ACC112 (cell line): ENCODE results near the gene PRKN.

Source experiments
- H2AFZ ChIP-seq: fragments of 200-600 bp; sonication (generic); one replicate; pipeline ENCODE4 v1.6.0; 2017; ENCODE audit warnings: antibody characterized with exemption, low read length; ENCODE audit not compliant: unreplicated experiment
- H3K27ac ChIP-seq: fragments of 200-600 bp; sonication (generic); 2 replicates; pipeline ENCODE4 v1.5.1; 2014; ENCODE audit warnings: low read depth, mild to moderate bottlenecking, antibody characterized with exemption, low read length, moderate library complexity
- H3K27me3 ChIP-seq: fragments of 200-600 bp; sonication (generic); 2 replicates; pipeline ENCODE4 v1.6.1; 2014; ENCODE audit warnings: mild to moderate bottlenecking, antibody characterized with exemption, low read length, moderate library complexity, mixed read lengths; ENCODE audit not compliant: insufficient read depth
- H3K36me3 ChIP-seq: fragments of 200-600 bp; sonication (generic); 2 replicates; pipeline ENCODE4 v1.6.1; 2016; ENCODE audit warnings: mild to moderate bottlenecking, antibody characterized with exemption, low read length, moderate library complexity, mixed read lengths; ENCODE audit not compliant: insufficient read depth
- H3K4me1 ChIP-seq: fragments of 200-600 bp; sonication (generic); one replicate; pipeline ENCODE4 v1.6.1; 2016; ENCODE audit warnings: low read length, mixed read lengths; ENCODE audit not compliant: insufficient read depth, unreplicated experiment, control insufficient read depth
- H3K4me3 ChIP-seq: fragments of 200-600 bp; sonication (generic); 2 replicates; pipeline ENCODE4 v1.5.1; 2014; ENCODE audit warnings: mild to moderate bottlenecking, low read depth, low read length
- H3K79me2 ChIP-seq: fragments of 200-600 bp; sonication (generic); one replicate; pipeline ENCODE4 v1.6.0; 2016; ENCODE audit warnings: low read length; ENCODE audit not compliant: control insufficient read depth, unreplicated experiment, insufficient read depth

PRKN gene

GRCh38 chr6:162332365-162332764 is 395.2 kb downstream of the PRKN start:
- Histone ChIP-seq H2AFZ (no peak overlapping the region), H3K4me3 (no peak overlapping the region), H3K4me1 (no peaks in the 10 kb centered on the region), H3K27ac (no peak overlapping the region), H3K27me3 (no peaks in the 10 kb centered on the region), H3K36me3 (no peaks in the 10 kb centered on the region), H3K79me2 (no peaks in the 10 kb centered on the region)

GRCh38 chr6:162331911-162332310 is 395.7 kb downstream of the PRKN start:
- Histone ChIP-seq H3K36me3 (no peaks in the 10 kb centered on the region), H3K27me3 (no peaks in the 10 kb centered on the region), H3K4me1 (no peaks in the 10 kb centered on the region), H3K4me3 (no peak overlapping the region), H2AFZ (no peak overlapping the region), H3K27ac (no peak overlapping the region), H3K79me2 (no peaks in the 10 kb centered on the region)

GRCh38 chr6:162325826-162326225 is 401.7 kb downstream of the PRKN start:
- Histone ChIP-seq H3K4me1 (no peaks in the 10 kb centered on the region), H3K27me3 (no peaks in the 10 kb centered on the region), H3K79me2 (no peaks in the 10 kb centered on the region), H3K36me3 (no peaks in the 10 kb centered on the region), H2AFZ (no peak overlapping the region), H3K4me3 (no peak overlapping the region), H3K27ac (no peak overlapping the region)

- no peaks in the 10 kb centered on the region for H3K36me3 ChIP-seq
- no peaks in the 10 kb centered on the region for H3K4me1 ChIP-seq
- H3K79me2 ChIP-seq: no peaks in the 10 kb centered on the region
- H3K27ac ChIP-seq: no peak overlapping the region
- no peak overlapping the region for H3K4me3 ChIP-seq
- H2AFZ ChIP-seq: no peak overlapping the region
- H3K27me3 ChIP-seq: no peaks in the 10 kb centered on the region
Measured at GRCh38 chr6:162325051-162325450, 402.5 kb downstream of the PRKN start.

- Histone ChIP-seq H3K79me2 (no peaks in the 10 kb centered on the region), H3K4me3 (no peak overlapping the region)
Measured at GRCh38 chr6:162315291-162315690, 412.3 kb downstream of the PRKN start.

GRCh38 chr6:162313922-162314660 is 413.5 kb downstream of the PRKN start:
- no peaks in the 10 kb centered on the region for H3K4me1 ChIP-seq

More at GRCh38 chr6:162315291-162315690, 412.3 kb downstream of the PRKN start:
- no peak overlapping the region for H3K27ac ChIP-seq
- no peak overlapping the region for H2AFZ ChIP-seq
- no peaks in the 10 kb centered on the region for H3K4me1 ChIP-seq
- no peaks in the 10 kb centered on the region for H3K27me3 ChIP-seq
- H3K36me3 ChIP-seq: no peaks in the 10 kb centered on the region

GRCh38 chr6:162307865-162308264 is 419.7 kb downstream of the PRKN start:
- Histone ChIP-seq H3K79me2 (no peaks in the 10 kb centered on the region), H3K36me3 (no peaks in the 10 kb centered on the region), H3K27ac (no peak overlapping the region), H3K4me1 (no peaks in the 10 kb centered on the region), H2AFZ (no peak overlapping the region), H3K27me3 (no peaks in the 10 kb centered on the region), H3K4me3 (no peak overlapping the region)

More at GRCh38 chr6:162313922-162314660, 413.5 kb downstream of the PRKN start:
- Histone ChIP-seq H3K36me3 (no peaks in the 10 kb centered on the region), H3K4me3 (no peak overlapping the region), H3K27ac (no peak overlapping the region), H3K79me2 (no peaks in the 10 kb centered on the region), H2AFZ (no peak overlapping the region), H3K27me3 (no peaks in the 10 kb centered on the region)

- Histone ChIP-seq H2AFZ (no peak overlapping the region), H3K4me3 (no peak overlapping the region), H3K4me1 (no peaks in the 10 kb centered on the region), H3K36me3 (no peaks in the 10 kb centered on the region), H3K79me2 (no peaks in the 10 kb centered on the region), H3K27ac (no peak overlapping the region), H3K27me3 (no peaks in the 10 kb centered on the region)
Measured at GRCh38 chr6:162306616-162307015, 420.9 kb downstream of the PRKN start.

GRCh38 chr6:162301128-162301527 is 426.4 kb downstream of the PRKN start:
- no peak overlapping the region for H3K27ac ChIP-seq
- no peaks in the 10 kb centered on the region for H3K27me3 ChIP-seq
- H3K4me1 ChIP-seq: no peaks in the 10 kb centered on the region
- no peaks in the 10 kb centered on the region for H3K79me2 ChIP-seq
- no peak overlapping the region for H2AFZ ChIP-seq
- H3K36me3 ChIP-seq: no peaks in the 10 kb centered on the region
- no peak overlapping the region for H3K4me3 ChIP-seq

GRCh38 chr6:162294029-162294428 is 433.5 kb downstream of the PRKN start:
- no peaks in the 10 kb centered on the region for H3K79me2 ChIP-seq
- H3K27ac ChIP-seq: no peak overlapping the region
- H2AFZ ChIP-seq: no peak overlapping the region
- no peaks in the 10 kb centered on the region for H3K4me1 ChIP-seq
- no peaks in the 10 kb centered on the region for H3K27me3 ChIP-seq
- H3K4me3 ChIP-seq: no peak overlapping the region
- no peaks in the 10 kb centered on the region for H3K36me3 ChIP-seq

GRCh38 chr6:162292915-162293314 is 434.7 kb downstream of the PRKN start:
- Histone ChIP-seq H2AFZ (no peak overlapping the region), H3K4me3 (no peak overlapping the region), H3K36me3 (no peaks in the 10 kb centered on the region), H3K4me1 (no peaks in the 10 kb centered on the region), H3K79me2 (no peaks in the 10 kb centered on the region), H3K27me3 (no peaks in the 10 kb centered on the region), H3K27ac (no peak overlapping the region)
